Measurements from ENCODE around the gene MAPK8IP3.

DNA sequence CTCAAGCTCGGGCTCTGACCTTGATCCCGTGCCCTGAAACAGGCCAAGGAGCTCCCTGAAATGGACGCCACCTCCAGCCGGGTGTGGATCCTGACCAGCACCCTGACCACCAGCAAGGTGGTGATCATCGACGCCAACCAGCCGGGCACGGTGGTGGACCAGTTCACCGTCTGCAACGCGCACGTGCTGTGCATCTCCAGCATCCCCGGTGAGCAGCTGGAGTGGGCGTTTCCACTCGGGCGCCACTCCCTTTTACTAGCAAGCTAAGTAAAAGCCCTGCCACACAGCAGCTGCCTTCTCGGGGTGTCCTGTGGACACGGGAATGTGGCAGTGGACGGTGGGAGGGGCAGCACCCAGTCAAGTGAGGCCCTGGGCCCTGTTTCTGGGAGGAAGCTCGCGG, 59.0 kb downstream of the MAPK8IP3 start:
- TF ChIP-seq, protein P1, sequence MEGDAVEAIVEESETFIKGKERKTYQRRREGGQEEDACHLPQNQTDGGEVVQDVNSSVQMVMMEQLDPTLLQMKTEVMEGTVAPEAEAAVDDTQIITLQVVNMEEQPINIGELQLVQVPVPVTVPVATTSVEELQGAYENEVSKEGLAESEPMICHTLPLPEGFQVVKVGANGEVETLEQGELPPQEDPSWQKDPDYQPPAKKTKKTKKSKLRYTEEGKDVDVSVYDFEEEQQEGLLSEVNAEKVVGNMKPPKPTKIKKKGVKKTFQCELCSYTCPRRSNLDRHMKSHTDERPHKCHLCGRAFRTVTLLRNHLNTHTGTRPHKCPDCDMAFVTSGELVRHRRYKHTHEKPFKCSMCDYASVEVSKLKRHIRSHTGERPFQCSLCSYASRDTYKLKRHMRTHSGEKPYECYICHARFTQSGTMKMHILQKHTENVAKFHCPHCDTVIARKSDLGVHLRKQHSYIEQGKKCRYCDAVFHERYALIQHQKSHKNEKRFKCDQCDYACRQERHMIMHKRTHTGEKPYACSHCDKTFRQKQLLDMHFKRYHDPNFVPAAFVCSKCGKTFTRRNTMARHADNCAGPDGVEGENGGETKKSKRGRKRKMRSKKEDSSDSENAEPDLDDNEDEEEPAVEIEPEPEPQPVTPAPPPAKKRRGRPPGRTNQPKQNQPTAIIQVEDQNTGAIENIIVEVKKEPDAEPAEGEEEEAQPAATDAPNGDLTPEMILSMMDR (IDR thresholded peaks at IDR 0.05): no peak
- no peak for TF ChIP-seq POLR2A (IDR thresholded peaks at IDR 0.05)

All from suprapubic skin (tissue), 3 donors.